Activated B cell treated with CpG ODN at 0.5 μM for 24 hours (primary cell): ENCODE data around the gene RNF31. TPM values are rescaled to one million over a fixed set of nuclear protein-coding genes. Genes with fewer than 3 reads are reported as not detected.
A peak's percentile ranks its signal among the peaks of the same experiment; 100 is the strongest.

Experiments
- ATAC-seq: fragments of 200-7000 bp; cut with Tn5 transposase; one replicate; pipeline ENCODE4 v1.10.0; 2021; ENCODE audit warnings: low read depth, mild to moderate bottlenecking, moderate library complexity
- CTCF ChIA-PET: fragments of 350-600 bp; sonication (Branson Sonifier 250); formaldehyde crosslinking; loops from one replicate; lab custom pipeline; 2021; ENCODE audit warnings: antibody characterized with exemption; lab: Charles Lee
- POLR2A ChIA-PET: fragments of 350-600 bp; sonication (Branson Sonifier 250); formaldehyde crosslinking; loops from one replicate; lab custom pipeline; 2021; ENCODE audit warnings: antibody characterized with exemption; lab: Charles Lee
- DNase-seq: peaks from one replicate; pipeline ENCODE4 v3.0.0; 2022
- H3K27ac Mint-ChIP-seq: one replicate; pipeline ENCODE4 v1.8.0; 2020; ENCODE audit warnings: mixed read lengths
- H3K27me3 Mint-ChIP-seq: one replicate; pipeline ENCODE4 v1.8.0; 2021; ENCODE audit warnings: mixed read lengths
- H3K36me3 Mint-ChIP-seq: one replicate; pipeline ENCODE4 v1.8.0; 2021; ENCODE audit warnings: low read depth, mixed read lengths
- H3K4me1 Mint-ChIP-seq: one replicate; pipeline ENCODE4 v1.8.0; 2021; ENCODE audit warnings: mixed read lengths
- H3K4me3 Mint-ChIP-seq: one replicate; pipeline ENCODE4 v1.8.0; 2020; ENCODE audit warnings: mild to moderate bottlenecking, mixed read lengths
- H3K9me3 Mint-ChIP-seq: one replicate; pipeline ENCODE4 v1.8.0; 2020; ENCODE audit warnings: mixed read lengths
- CTCF ChIP-seq: fragments of 200-600 bp; IDR thresholded peaks from one replicate; pipeline ENCODE4 v1.8.0; 2022; ENCODE audit warnings: antibody characterized with exemption, mild to moderate bottlenecking
- intact Hi-C: fragments of 100-400 bp; cut with micrococcal nuclease; formaldehyde crosslinking; loops from one replicate; pipeline ENCODE4 v1.15.1; 2024
- total RNA-seq: library from RNA; stranded (reverse); gene quantifications from 2 replicates; pipeline ENCODE4 v1.2.3, GENCODE V29; 2022

The RNF31 gene
- total RNA-seq, 1 donor from 2014 or later, result 99.8 TPM

DNA sequence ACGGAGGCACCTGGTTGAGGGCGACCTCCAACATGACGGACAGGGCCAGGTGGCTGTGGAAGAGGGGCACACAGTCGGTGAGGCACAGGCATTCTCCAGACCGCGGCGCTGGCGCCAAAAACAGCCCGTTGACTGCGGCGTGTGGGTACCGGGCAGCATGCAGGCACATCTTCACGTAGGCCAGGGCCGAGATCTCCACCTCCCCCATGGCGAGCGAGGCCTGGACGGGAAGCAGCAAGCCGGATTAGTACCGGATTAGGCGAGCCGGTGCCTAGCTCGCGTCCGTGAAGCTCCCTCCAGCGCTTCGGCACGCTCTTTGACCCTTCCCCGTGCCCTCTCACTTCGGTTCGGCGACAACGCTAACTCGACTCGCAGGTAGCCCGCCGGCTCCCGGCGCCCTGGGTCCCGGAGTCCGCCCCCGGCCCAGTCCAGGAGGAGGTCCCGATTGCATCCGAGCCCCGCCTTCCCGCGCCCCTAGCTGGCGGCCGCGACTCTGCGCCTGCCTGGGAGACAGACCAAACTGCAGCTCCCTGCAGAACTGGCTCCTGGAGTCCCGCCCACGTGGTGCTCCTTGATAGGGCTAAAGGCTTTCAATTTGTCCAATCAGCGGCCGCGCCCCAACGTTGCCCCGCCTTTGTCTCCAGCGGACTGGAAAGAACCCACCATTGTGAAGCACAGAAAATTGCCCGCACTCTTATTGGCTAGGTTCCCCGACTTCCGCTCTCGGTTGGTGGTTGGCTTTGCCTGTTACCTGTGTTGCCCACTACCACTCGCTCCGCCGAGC is 6.0 kb upstream of the RNF31 start, which contains the start of gene EMC9:
TSS of gene EMC9 (minus strand) at position 495 of the 784 bp plus-strand sequence. CDS start at position 208, 287 bp downstream.
- ChIA-PET CTCF (interaction anchor here (1.0 to 3.1 kb wide), 3 partner anchors 19 to 32 kb away, joined by 10 to 13 read pairs (median 12); partner anchors contain the start of genes DCAF11, IRF9 and NRL), POLR2A (interaction anchor here (0.7 to 9.4 kb wide), 24 partner anchors 9 to 149 kb away, joined by 3 to 239 read pairs (median 6); partner anchors contain the start of genes CHMP4A, DCAF11, IPO4 and IRF9)
- intact Hi-C loops, result loop anchor here (1.0 kb wide), 7 partner anchors 20 to 158 kb away; partner anchors contain the start of genes CHMP4A, DCAF11, DHRS1 and IPO4
- H3K36me3 Mint-ChIP-seq, result peaks cover 74% of the 10 kb centered on the region
- peak within 1 kb of the TSS; percentile 87 for H3K27ac Mint-ChIP-seq
- peak; percentile 90 for ATAC-seq
- no peak for TF ChIP-seq CTCF
- peak; percentile 92 for DNase-seq
- peaks cover 78% of the 10 kb centered on the region for H3K4me1 Mint-ChIP-seq
- peak within 1 kb of the TSS; percentile 83 for H3K4me3 Mint-ChIP-seq
- no peaks in the 10 kb centered on the region for H3K9me3 Mint-ChIP-seq
- no peaks in the 10 kb centered on the region for H3K27me3 Mint-ChIP-seq

DNA sequence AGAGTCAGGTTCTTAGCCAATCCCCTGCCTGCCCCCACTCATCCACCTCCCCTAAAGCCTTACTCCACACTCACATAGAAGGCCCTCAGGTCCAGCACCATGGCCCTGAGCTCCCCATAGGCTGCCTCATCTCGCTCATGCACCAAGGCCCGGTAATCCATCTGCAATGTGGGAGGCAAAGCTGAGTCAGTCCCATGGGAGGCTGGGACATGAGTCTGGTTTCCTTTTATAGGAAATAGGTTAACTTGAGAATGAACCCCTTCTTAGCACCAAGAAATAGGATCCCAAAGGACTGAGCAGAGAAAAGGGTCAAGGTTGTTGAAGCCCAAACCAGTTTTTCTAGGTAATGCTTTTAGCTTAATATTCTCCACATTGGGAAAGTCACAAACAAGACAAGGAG is 3.8 kb upstream of the RNF31 start:
- Mint-ChIP-seq H3K9me3 (no peaks in the 10 kb centered on the region), H3K36me3 (peaks cover 62% of the 10 kb centered on the region), H3K27me3 (no peaks in the 10 kb centered on the region), H3K4me3 (no peak overlapping the region), H3K27ac (no peak overlapping the region), H3K4me1 (peaks cover 75% of the 10 kb centered on the region)
- CTCF ChIA-PET, result interaction anchor here (1.0 to 1.4 kb wide), 2 partner anchors 18 to 70 kb away, joined by 3 read pairs; partner anchors contain the start of genes CHMP4A and IRF9
- ATAC-seq (no peak), DNase-seq (no peak)
- TF ChIP-seq CTCF, result no peak
- intact Hi-C loops, result no loop called here
- POLR2A ChIA-PET, result interaction anchor here (0.8 to 2.2 kb wide), 4 partner anchors 18 to 53 kb away, joined by 4 to 8 read pairs (median 4); partner anchors contain the start of genes DCAF11, IRF9 and NRL

GRCh38 chr14:24144451-24144850 is 2.8 kb upstream of the RNF31 start:
- ChIA-PET CTCF (interaction anchor here (1.4 kb wide), 1 partner anchor 69 kb away, joined by 3 read pairs; the partner anchor contains the start of gene CHMP4A), POLR2A (interaction anchor here (0.5 to 2.2 kb wide), 4 partner anchors 17 to 97 kb away, joined by 3 to 9 read pairs (median 6); partner anchors contain the start of gene IRF9)
- H3K36me3 Mint-ChIP-seq, result peaks cover 62% of the 10 kb centered on the region
- no peaks in the 10 kb centered on the region for H3K27me3 Mint-ChIP-seq
- intact Hi-C loops, result no loop called here
- no peak overlapping the region for H3K27ac Mint-ChIP-seq
- ATAC-seq (no peak), DNase-seq (no peak)
- peaks cover 74% of the 10 kb centered on the region for H3K4me1 Mint-ChIP-seq
- H3K4me3 Mint-ChIP-seq, result no peak overlapping the region
- TF ChIP-seq CTCF, result no peak
- no peaks in the 10 kb centered on the region for H3K9me3 Mint-ChIP-seq

DNA sequence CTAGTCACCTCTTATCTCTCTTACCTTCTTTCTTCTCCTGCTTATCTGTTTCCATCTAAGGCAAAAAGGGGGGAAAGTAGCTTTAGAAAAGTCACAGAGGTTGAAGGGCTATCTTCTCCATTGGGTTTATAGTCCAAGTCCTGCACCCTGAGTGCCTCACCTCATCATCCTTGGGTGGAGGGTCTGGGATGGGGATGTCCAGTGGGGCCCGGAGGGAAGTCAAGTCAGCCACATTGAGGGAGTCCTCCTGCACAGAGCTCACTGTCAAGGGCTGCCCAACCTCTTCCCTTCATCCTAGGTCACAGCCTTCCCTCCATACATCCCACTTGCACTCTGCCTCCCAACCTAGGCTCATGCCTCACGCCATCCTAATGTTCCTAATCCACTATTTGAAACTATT is 2.1 kb upstream of the RNF31 start:
- intact Hi-C loops, result no loop called here
- CTCF ChIA-PET, result interaction anchor here (0.8 to 4.2 kb wide), 4 partner anchors 9 to 163 kb away, joined by 3 to 45 read pairs (median 20); partner anchors contain the start of genes IRF9 and PSME1
- peaks cover 63% of the 10 kb centered on the region for H3K36me3 Mint-ChIP-seq

More for the DNA sequence above, 2.1 kb upstream of the RNF31 start:
- DNase-seq (no peak), ATAC-seq (no peak)
- POLR2A ChIA-PET, result interaction anchor here (0.9 to 4.6 kb wide), 13 partner anchors 8 to 285 kb away, joined by 3 to 94 read pairs (median 21); partner anchors contain the start of genes CBLN3, CHMP4A, DCAF11 and IRF9
- no peaks in the 10 kb centered on the region for H3K9me3 Mint-ChIP-seq
- no peaks in the 10 kb centered on the region for H3K27me3 Mint-ChIP-seq
- peak overlapping the region; percentile 94 for H3K27ac Mint-ChIP-seq
- no peak for TF ChIP-seq CTCF
- H3K4me3 Mint-ChIP-seq, result peak overlapping the region; percentile 97
- H3K4me1 Mint-ChIP-seq, result peaks cover 67% of the 10 kb centered on the region
